ENCODE results near the gene GSK3A. TPM values are rescaled to one million over a fixed set of nuclear protein-coding genes. Genes with fewer than 3 reads are reported as not detected.

Gene GSK3A
- total RNA-seq, 4 donors from 2014 or later, result 19.1 to 32.6 (median 24.6) TPM

- WGBS, 2 donors, result 89 to 100% methylated on average over 2 of the region's 2 CpGs
- intact Hi-C loops (cut with DNase I), result no loop called here
- no peak for DNase-seq
- no peak overlapping the region for H3K27ac ChIP-seq
- no peaks in the 10 kb centered on the region for H3K27me3 ChIP-seq
- H3K4me3 ChIP-seq (replicated peaks in 1 of 3), result no peak overlapping the region
- no peak for TF ChIP-seq POLR2A (IDR thresholded peaks at IDR 0.05)
- TF ChIP-seq CTCF (IDR thresholded peaks at IDR 0.05), result no peak
- H3K9me3 ChIP-seq, result no peaks in the 10 kb centered on the region
- peaks cover 47 to 59% of the 10 kb centered on the region in 2 donors for H3K36me3 ChIP-seq
- H3K4me1 ChIP-seq, result no peaks in the 10 kb centered on the region
Measured at GRCh38 chr19:42203700-42204099, 38.7 kb downstream of the GSK3A start.

GRCh38 chr19:42202290-42202880 lies 40.0 kb downstream of the GSK3A start:
- no peaks in the 10 kb centered on the region for H3K9me3 ChIP-seq
- no peak overlapping the region for H3K27ac ChIP-seq
- no peak for TF ChIP-seq POLR2A (IDR thresholded peaks at IDR 0.05)
- no peak for TF ChIP-seq CTCF (IDR thresholded peaks at IDR 0.05)
- WGBS, 2 donors, result 83 to 91% methylated on average over 5 of the region's 5 CpGs
- H3K4me3 ChIP-seq (replicated peaks in 1 of 3), result no peak overlapping the region
- no peaks in the 10 kb centered on the region for H3K27me3 ChIP-seq
- no peak for DNase-seq
- H3K36me3 ChIP-seq, result peaks cover 37 to 53% of the 10 kb centered on the region in 2 donors
- H3K4me1 ChIP-seq, result no peaks in the 10 kb centered on the region
- intact Hi-C loops (cut with DNase I), result no loop called here

DNA sequence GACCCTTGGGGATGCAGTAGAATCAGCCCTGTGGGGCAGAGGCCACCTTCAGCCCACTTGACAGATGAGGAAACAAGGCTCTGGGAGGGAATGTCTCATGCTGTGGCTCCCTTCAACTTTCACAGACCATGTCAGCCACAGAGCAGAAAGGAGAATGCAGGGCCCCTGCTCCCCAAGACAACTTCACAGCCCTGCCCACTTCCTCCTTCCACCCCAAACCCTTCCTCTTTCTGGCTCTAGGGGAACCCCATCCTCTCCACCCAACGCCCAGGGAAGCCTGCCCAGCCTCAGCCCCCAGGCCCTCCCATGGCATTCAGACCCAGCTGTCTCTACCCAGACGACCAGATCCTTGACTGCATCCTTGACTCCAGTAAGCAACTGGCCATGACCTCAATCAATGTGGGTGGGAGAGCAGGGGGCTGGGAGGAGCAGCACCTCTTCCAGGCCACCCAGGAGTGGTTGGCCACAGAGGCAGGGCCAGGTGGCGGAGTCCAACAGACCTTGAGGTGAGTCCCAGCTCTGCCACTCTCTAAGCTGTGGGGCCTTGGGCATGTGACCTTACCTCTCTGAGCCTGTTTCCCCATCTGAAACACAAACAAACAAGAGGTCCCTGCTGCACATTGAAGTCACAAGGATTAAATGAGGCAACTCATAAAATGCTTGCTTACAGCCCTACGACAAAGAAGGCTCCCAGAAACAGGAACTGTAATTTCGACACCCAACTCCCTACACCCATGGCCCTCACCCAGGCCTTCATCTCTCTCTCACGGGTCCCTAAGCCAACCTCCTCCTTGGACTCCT lies 40.7 kb downstream of the GSK3A start:
- H3K4me3 ChIP-seq (replicated peaks in 1 of 3), result no peak overlapping the region
- no peaks in the 10 kb centered on the region for H3K27me3 ChIP-seq

DNA sequence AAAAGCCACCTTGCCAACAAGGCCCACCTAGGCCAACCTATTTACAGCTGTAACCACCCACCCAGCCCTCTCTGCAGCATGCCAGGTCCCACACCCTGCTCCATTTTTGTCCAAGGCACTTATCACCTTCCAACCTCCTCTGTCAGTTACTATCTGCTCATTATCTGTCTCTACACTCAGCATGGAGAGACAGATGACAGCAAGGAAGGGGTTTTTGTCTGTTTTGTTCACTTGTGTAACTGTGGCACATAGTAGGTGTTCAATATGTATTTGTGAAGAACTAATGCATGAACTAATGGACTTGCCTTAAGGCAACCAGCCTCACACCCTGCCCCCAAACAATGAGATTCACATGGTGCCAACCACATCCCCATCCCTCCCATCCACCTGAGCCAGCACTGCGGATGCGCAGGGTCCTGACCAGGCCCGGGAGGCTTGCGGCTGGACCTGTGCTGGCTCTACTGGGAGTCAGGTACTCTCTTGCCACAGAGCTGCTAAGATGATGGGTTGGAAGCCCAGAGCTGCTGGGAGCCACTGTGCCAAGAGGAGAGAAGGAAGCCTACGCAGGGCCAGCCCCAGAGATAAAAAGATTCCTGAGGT lies 42.2 kb downstream of the GSK3A start:
- Histone ChIP-seq H3K9me3 (no peaks in the 10 kb centered on the region), H3K27me3 (no peaks in the 10 kb centered on the region), H3K4me3 (replicated peaks in 1 of 3) (no peak overlapping the region), H3K27ac (no peak overlapping the region), H3K4me1 (no peaks in the 10 kb centered on the region), H3K36me3 (peaks cover 32 to 39% of the 10 kb centered on the region in 2 donors)
- no peak for TF ChIP-seq POLR2A (IDR thresholded peaks at IDR 0.05)
- TF ChIP-seq CTCF (IDR thresholded peaks at IDR 0.05), result no peak
- WGBS, 2 donors, result 80 to 85% methylated on average over 5 of the region's 5 CpGs
- intact Hi-C loops (cut with DNase I), result no loop called here
- DNase-seq, result no peak

More for the DNA sequence above, 40.7 kb downstream of the GSK3A start:
- Histone ChIP-seq H3K9me3 (no peaks in the 10 kb centered on the region), H3K36me3 (peaks cover 32 to 46% of the 10 kb centered on the region in 2 donors), H3K4me1 (no peaks in the 10 kb centered on the region), H3K27ac (no peak overlapping the region)
- TF ChIP-seq POLR2A (IDR thresholded peaks at IDR 0.05) (no peak), CTCF (IDR thresholded peaks at IDR 0.05) (no peak)
- no peak for DNase-seq
- WGBS, 2 donors, result 84% methylated on average over 6 of the region's 6 CpGs
- intact Hi-C loops (cut with DNase I), result no loop called here
